Stimulated activated CD4-positive, alpha-beta T cell treated with anti-CD3 and anti-CD28 coated beads, TNF-alpha, amount 100 ng/mL, for 4 hours (primary cell): ENCODE measurements around the gene SNUPN.
A peak's percentile ranks its signal among the peaks of the same experiment; 100 is the strongest.

Experiments
- DNase-seq, 3 experiments: peaks; one replicate each; pipeline ENCODE4 v3.0.0-alpha.2; 2020; ENCODE audit warnings: low read depth in 3 of 3

Gene SNUPN

DNA sequence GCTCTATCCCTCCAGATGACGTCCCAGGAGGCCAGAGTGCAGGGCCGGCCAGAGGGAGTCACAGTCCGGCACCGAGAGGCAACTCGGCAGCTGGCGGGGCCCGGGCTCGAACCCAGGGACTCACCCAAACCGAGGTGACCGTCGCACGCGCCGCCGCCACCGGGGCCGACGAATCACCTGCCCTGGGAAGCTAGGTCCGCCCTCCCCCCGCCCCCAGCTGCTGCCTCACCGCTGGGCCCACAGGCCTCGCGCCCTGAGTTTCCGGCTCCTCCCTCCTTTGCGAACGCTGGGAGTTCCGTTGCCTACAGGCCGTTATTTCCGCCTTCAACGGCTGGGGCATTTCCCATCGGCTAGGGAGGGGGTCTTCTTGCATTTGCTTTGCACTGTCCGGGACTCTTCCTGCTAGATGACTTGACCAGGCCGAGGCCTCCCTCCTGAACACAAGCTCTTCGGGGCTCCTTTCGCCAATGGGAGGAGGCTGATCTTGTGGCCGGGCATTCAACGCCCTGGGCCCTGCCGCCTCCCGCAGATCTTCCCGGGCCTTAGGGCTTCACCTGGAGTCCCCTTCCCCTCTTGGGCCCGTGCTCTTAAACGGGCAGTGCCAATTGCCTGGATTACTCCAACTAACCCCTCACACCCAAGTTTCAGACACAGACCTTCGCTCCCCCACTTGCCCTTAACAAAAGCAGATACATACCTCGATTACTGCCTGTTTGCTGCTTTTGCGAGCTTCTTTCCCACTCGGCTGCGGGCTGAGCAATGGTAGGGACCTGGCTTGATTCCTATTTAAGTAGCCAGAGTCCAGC, at the start of gene SNUPN:
Gene SNUPN (minus strand): TSS at position 184 of the 806 bp plus-strand sequence. CDS start 4,674 bp downstream, outside the sequence.
- DNase-seq = peak; percentile 85 to 90 (median 90)

GRCh38 chr15:75674366-75674765, 48.8 kb upstream of the SNUPN start:
- DNase-seq = no peak

GRCh38 chr15:75673426-75674235, 48.1 kb upstream of the SNUPN start:
- DNase-seq = no peak

DNA sequence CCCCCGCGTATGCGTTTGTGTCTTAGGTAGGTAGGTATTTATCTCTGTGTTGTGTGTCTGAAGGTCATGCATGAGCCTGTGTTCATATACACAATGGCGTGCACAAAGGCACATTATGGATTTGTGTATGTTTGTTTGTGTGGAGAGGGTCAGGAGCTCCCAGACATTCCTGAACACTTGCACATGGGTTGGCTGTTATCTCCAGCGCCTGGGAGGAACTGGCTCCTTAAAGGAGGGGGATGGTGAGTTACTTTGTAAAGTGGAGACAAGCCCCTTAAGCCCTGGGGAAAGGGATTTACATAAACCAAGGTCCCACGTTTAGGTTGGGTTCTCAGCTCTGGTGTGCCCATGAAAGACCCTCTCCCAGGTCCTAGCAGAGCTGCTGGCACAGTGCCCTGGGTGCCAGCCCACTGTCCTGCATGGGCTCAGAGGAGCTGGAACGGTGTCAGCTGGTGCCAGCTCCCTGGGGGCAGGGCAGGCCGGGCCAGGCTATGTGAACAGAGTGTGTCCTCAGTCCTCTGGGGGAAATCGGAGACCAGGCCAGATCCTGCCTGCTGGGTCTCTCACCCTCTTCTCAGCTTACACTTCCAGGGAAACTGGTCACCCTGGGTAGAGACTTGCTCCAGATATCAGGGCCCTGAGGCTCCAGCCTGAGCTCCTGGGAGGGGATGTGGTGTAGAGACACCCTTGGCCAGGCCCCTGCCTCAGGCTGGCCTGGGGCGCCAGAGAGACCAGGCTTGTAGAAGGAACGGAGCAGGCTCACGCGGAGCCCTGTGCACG, 47.3 kb upstream of the SNUPN start:
- no peak for DNase-seq

- no peak for DNase-seq
Measured at GRCh38 chr15:75671730-75672602, 46.4 kb upstream of the SNUPN start.

DNA sequence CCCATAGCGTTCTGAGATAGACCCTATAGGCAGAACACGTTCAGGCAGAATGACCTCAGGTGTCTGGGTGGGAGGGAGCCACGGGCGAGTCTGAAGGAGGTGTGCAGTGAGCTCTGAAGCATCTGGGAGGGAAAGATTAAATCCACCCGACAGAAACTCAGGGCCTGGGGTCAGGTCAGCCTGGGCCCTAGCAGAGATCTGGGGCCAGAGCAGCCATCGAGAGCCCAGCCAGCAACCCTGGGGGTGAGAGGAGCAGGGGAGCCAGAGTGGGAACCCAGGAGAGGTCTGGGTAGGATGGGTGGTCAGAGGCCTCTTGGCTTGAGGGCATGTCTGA, 44.3 kb upstream of the SNUPN start:
- no peak for DNase-seq

DNA sequence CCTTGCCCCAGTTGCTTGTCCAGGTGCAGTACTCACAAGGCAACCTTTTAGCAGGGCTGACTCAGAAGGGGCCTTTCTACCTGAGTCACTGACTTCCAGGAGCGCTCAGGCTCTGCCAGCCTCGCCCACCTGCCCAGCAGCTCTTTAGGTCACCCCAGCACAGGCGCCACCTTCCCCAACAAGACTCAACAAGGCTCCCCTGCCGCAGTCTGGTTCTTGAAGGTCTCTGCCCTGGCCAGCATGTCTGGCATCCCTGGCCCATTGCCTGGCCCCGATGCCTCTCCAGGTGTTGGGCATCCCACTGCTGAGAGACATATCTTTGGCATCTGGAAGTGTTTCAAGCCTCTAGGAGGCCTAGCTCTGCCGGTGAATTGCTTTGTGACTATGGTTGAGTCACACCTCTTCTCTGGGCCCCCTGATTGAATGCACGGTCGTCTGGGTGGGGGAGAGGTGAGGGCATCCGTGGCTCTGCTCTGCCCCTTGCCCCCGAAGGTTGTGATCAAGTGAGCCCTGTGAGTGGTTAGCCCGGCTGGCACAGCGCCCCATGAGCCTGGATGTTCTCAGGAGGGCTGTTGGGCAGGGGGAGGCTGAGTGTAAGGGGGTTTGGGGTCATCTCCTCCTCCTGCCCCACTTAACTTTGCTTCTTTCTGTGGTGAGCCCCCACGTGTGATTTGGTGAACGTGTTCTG, 43.8 kb upstream of the SNUPN start:
- no peak for DNase-seq

- no peak for DNase-seq
Measured at GRCh38 chr15:75666823-75667501, 41.4 kb upstream of the SNUPN start.

DNA sequence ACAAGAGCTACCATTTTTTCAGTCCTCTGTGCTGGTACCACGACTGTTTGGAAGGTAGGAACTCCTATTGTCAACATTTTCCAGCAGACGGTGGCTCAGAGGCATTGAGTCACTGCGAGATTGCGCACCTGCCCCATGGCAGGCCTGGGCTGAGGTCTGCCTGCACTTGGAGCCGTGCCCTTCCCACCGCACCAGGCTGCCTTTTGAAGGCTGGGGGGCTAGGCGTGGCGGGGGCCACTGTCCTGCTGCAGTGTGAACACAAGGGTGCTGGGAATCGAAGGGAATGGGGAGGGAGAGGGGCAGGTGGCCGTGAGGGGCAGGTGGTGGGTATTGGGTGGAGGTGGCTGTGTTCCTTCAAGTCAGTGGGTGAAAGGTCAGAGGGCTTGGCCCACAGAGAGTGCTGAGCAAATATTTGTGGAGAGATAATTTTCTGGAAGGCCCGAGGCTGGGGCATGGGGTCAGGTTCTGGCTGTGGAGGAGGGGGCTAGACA, 38.5 kb upstream of the SNUPN start:
- no peak for DNase-seq

- no peak for DNase-seq
Measured at GRCh38 chr15:75662823-75663519, 37.4 kb upstream of the SNUPN start.

- DNase-seq = no peak
Measured at GRCh38 chr15:75661756-75662140, 36.2 kb upstream of the SNUPN start.

DNA sequence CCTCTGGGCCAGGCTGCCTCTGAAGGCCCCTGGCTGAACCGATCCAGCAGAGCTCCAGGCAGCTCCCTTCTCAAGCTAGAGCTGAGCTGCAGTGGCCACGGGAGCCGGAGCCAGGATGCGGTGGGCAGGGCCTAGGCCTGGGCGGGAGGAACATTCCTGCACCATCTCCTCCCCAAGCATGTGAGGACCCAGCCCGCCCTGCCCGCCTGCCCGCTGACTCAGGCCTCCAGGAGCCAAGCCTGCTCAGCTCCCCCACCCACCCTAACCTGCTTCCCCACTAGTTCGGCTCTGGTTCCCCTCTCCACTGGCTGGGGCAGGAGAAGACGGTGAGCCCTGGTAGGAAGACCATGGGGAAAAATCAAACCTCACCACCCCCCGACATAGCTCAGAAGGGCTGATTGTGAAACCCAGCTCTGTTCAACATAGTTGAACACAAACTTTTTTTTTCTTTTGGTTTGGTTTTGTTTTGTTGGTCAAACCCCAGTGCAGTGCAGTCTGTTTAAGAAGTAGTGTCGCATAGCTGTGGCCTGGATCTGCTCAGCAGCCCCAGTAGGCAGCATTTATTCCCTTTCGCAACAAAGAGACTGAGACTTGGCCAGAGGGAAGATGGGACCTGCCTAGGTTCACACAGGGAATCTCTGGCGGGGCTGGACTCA, 35.7 kb upstream of the SNUPN start:
- DNase-seq = no peak

- DNase-seq = no peak
Measured at GRCh38 chr15:75659928-75660645, 34.6 kb upstream of the SNUPN start.

- DNase-seq = no peak
Measured at GRCh38 chr15:75659141-75659771, 33.7 kb upstream of the SNUPN start.

DNA sequence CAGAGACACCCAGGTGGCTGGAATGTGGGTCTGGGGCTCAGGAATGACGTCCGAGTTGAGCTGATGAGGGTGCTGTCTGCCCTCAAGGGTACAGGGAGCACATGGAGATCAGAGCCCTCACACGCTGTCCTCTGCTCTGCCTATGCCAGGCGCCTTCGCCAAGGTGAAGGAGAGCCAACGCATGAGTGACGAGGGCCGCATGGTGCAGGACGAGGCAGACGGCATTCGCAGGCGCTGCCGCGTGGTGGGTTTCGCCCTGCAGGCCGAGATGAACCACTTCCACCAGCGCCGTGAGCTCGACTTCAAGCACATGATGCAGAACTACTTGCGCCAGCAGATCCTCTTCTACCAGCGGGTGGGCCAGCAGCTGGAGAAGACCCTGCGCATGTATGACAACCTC, 31.3 kb upstream of the SNUPN start:
- no peak for DNase-seq

DNA sequence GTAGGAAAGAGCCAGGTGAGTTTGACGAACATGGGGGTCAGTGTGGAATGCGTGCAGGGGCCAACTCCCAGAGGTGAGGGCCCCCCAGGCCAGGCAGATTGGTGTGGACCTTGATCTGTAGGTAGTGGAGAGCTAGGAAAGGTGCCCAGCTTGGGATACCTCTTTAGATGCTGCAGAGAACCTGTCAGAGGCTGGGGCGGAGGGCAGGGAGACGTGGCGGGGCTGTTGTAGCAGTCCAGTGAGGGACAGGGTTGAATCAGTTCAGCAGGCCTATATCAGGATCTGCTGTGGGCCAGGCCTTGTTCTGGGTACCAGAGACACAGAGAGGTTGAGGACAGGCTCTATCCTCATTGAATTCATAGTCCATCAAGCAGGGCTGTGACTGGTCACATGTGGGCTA, 30.8 kb upstream of the SNUPN start:
- no peak for DNase-seq

- no peak for DNase-seq
Measured at GRCh38 chr15:75655931-75656330, 30.4 kb upstream of the SNUPN start.
